ENCODE results near the gene GTF3A.

DNA sequence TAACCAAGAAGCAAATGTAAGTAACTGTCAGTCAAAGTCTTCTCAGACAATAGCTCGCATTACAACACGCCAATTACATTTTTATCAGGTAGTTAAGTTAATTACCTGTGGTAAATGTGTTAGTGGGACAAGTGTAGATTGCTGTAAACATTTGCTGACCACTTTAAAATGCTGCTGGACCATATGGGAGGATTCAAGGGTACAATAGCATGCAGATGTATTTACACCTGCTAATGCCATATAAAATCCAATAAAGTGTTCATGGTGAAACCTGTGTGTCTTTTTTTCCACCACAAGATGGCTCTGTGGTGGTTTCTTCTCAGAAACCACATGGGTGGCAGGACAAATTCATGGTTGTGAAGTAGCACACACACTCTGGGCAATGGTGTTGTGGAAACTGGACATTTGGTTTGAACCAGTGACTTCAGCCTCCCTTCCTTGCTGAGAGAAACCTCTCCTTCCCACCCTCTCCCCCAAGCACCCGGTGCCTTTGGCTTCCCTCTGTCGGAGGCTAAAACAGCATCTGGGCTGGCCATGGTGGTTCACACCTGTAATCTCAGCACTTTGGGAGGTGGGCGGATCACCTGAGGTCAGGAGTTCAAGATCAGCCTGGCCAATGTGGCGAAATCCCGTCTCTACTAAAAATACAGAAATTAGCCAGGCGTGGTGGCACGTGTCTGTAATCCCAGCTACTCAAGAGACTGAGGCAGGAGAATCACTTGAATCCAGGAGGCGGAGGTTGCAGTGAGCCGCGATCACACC lies 18.1 kb upstream of the GTF3A start:
- no peak for TF ChIP-seq POLR2AphosphoS5 (IDR thresholded peaks at IDR 0.05; ENCODE audit: low read depth, low read length)
- no peak for TF ChIP-seq POLR2A (IDR thresholded peaks at IDR 0.05; ENCODE audit: low read depth, low read length)
- no peak for TF ChIP-seq TAF1 (IDR thresholded peaks at IDR 0.05; ENCODE audit: borderline replicate concordance, low read depth, low read length)
